T-helper 17 cell (primary cell): ENCODE results near the gene CLNK. TPM values are rescaled to one million over a fixed set of nuclear protein-coding genes. Genes with fewer than 3 reads are reported as not detected.
"Not testable (repeated sequence)": the region's sequence is repeated elsewhere in the genome, so short reads cannot be mapped to it uniquely, and the experiment has no call there.

Experiments
- ATAC-seq: fragments of 150-1000 bp; cut with Tn5 transposase; 2 replicates; pipeline ENCODE4 v1.10.0; 2021; ENCODE audit warnings: mild to moderate bottlenecking, moderate library complexity
- DNase-seq, 3 donors: peaks; one replicate each; pipeline versions ENCODE4 v3.0.0 to v3.0.0-alpha.2; 2020 to 2021
- H3K9me3 ChIP-seq: one replicate; pipeline ENCODE4 v1.7.0; 2013; ENCODE audit warnings: low read length, mild to moderate bottlenecking; ENCODE audit not compliant: control insufficient read depth, poor library complexity, severe bottlenecking
- H3K27ac Mint-ChIP-seq: one replicate; pipeline ENCODE4 v1.8.0; 2022; ENCODE audit warnings: mild to moderate bottlenecking, moderate library complexity, mixed read lengths
- H3K27me3 Mint-ChIP-seq: one replicate; pipeline ENCODE4 v1.8.0; 2022; ENCODE audit warnings: mixed read lengths
- H3K36me3 Mint-ChIP-seq: one replicate; pipeline ENCODE4 v1.8.0; 2022; ENCODE audit warnings: low read depth, mixed read lengths
- H3K4me1 Mint-ChIP-seq: one replicate; pipeline ENCODE4 v1.8.0; 2022; ENCODE audit warnings: mild to moderate bottlenecking, mixed read lengths
- H3K4me3 Mint-ChIP-seq: one replicate; pipeline ENCODE4 v1.8.0; 2022; ENCODE audit warnings: mild to moderate bottlenecking, moderate library complexity, mixed read lengths
- total RNA-seq, 4 donors: library from RNA in 2 of 4; stranded (reverse) in 2 of 4; gene quantifications; one replicate each; pipeline ENCODE4 v1.2.3 and lab custom pipeline; 2022 to 2026

CLNK gene
- total RNA-seq, 2 donors from 2014 or later: 0.12 to 0.39 TPM

DNA sequence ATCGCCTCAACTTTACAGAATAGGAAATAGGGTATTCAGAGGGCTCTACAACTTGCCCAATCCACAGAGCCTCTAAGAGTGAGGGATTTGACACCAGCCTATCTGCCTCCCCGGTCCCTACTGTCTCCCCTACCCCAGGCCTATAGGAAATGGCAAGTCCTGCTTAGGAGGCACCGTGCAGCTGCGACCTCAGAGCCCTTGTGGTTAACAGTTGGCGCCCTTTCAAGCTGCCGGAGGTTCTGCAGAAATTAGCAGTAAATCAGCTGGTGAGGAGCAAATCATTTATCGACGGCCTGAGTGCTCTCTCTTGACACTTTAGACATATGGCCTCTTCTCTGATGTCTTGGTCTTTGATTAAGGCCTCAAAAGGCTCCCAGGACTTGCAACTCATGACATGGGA is 96.9 kb downstream of the CLNK start:
- Mint-ChIP-seq H3K27ac (no peak overlapping the region), H3K4me3 (no peak overlapping the region), H3K4me1 (peaks cover 13% of the 10 kb centered on the region), H3K27me3 (peaks cover 24% of the 10 kb centered on the region), H3K36me3 (peaks cover 2% of the 10 kb centered on the region)
- DNase-seq (no peak), ATAC-seq (no peak)
- H3K9me3 ChIP-seq: no peaks in the 10 kb centered on the region

DNA sequence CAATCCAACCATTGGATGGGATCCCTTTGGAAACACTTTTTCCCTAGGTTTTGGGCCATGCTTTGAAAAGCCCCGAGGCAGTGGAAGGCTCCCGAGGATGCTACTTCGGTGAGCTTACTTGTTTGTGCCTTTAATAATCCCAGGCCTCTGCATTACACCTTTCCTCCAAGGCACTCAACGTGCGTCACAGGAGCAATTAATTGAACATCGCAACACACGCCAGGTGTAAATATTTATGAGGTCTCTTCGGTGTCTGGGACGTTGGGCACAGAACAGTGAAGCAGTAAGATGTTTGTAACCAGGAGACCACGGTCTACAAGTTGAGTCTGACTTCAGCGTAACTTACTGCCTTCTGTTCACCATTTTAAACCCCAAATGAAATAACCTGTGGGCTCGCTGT is 97.3 kb downstream of the CLNK start:
- peaks cover under 1% of the 10 kb centered on the region for H3K36me3 Mint-ChIP-seq
- no peak for DNase-seq
- no peak overlapping the region for H3K4me3 Mint-ChIP-seq
- ATAC-seq: no peak
- peaks cover 13% of the 10 kb centered on the region for H3K4me1 Mint-ChIP-seq
- H3K27ac Mint-ChIP-seq: no peak overlapping the region
- H3K9me3 ChIP-seq: no peaks in the 10 kb centered on the region
- peaks cover 21% of the 10 kb centered on the region for H3K27me3 Mint-ChIP-seq

- peak overlapping the region; percentile 49 for H3K4me3 Mint-ChIP-seq
- H3K36me3 Mint-ChIP-seq: no peaks in the 10 kb centered on the region
- H3K27ac Mint-ChIP-seq: peak overlapping the region; percentile 32
- no peaks in the 10 kb centered on the region for H3K9me3 ChIP-seq
- ATAC-seq (no peak), DNase-seq (no peak)
- H3K27me3 Mint-ChIP-seq: peaks cover 15% of the 10 kb centered on the region
- peaks cover 9% of the 10 kb centered on the region for H3K4me1 Mint-ChIP-seq
These were observed 100.5 kb downstream of the CLNK start for GRCh38 chr4:10584042-10584441.

DNA sequence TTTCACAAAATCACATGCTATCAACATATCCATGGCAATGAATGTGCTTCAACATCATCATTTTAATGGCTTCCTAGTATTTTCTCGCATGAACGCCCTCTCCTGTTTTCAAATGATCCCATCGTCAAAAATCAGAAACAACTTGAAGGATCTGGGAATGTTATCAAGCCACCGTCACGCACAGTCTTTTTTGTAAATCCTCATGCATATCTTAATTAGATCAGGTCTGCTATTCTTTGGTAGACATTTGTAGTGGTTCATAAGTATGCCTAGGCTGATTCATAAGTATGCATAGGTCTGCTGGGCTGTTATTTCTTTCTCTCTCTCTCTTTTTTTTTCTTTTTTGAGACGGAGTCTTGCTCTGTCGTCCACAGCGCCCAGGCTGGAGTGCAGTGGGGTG is 101.6 kb downstream of the CLNK start:
- no peak overlapping the region for H3K4me3 Mint-ChIP-seq
- peaks cover 15% of the 10 kb centered on the region for H3K27me3 Mint-ChIP-seq
- no peaks in the 10 kb centered on the region for H3K36me3 Mint-ChIP-seq
- H3K4me1 Mint-ChIP-seq: peaks cover 9% of the 10 kb centered on the region
- DNase-seq (no peak), ATAC-seq (no peak)
- H3K9me3 ChIP-seq: no peaks in the 10 kb centered on the region
- no peak overlapping the region for H3K27ac Mint-ChIP-seq

- H3K9me3 ChIP-seq: no peaks in the 10 kb centered on the region
- DNase-seq (no peak), ATAC-seq (no peak)
- no peaks in the 10 kb centered on the region for H3K36me3 Mint-ChIP-seq
- H3K4me3 Mint-ChIP-seq: no peak overlapping the region
- peaks cover 11% of the 10 kb centered on the region for H3K27me3 Mint-ChIP-seq
- H3K27ac Mint-ChIP-seq: no peak overlapping the region
- H3K4me1 Mint-ChIP-seq: peaks cover 9% of the 10 kb centered on the region
These were observed 102.4 kb downstream of the CLNK start for GRCh38 chr4:10582059-10582686.

GRCh38 chr4:10581022-10581421 is 103.5 kb downstream of the CLNK start:
- Mint-ChIP-seq H3K27me3 (peaks cover 14% of the 10 kb centered on the region), H3K36me3 (no peaks in the 10 kb centered on the region), H3K4me3 (no peak overlapping the region), H3K4me1 (peaks cover 9% of the 10 kb centered on the region), H3K27ac (no peak overlapping the region)
- DNase-seq: no peak
- ATAC-seq: no peak
- no peaks in the 10 kb centered on the region for H3K9me3 ChIP-seq

GRCh38 chr4:10579648-10580047 is 104.9 kb downstream of the CLNK start:
- Mint-ChIP-seq H3K4me3 (no peak overlapping the region), H3K27me3 (peaks cover 22% of the 10 kb centered on the region), H3K4me1 (peaks cover 6% of the 10 kb centered on the region), H3K27ac (no peak overlapping the region), H3K36me3 (no peaks in the 10 kb centered on the region)
- ATAC-seq (no peak), DNase-seq (no peak)
- H3K9me3 ChIP-seq: no peaks in the 10 kb centered on the region

- H3K4me3 Mint-ChIP-seq: no peak overlapping the region
These were observed 106.8 kb downstream of the CLNK start for GRCh38 chr4:10577508-10578426.

GRCh38 chr4:10577018-10577417 is 107.5 kb downstream of the CLNK start:
- H3K9me3 ChIP-seq: no peaks in the 10 kb centered on the region
- no peak for ATAC-seq
- no peak for DNase-seq
- Mint-ChIP-seq H3K27ac (peak overlapping the region; percentile 37), H3K4me1 (peaks cover 2% of the 10 kb centered on the region), H3K36me3 (peaks cover 3% of the 10 kb centered on the region), H3K4me3 (no peak overlapping the region), H3K27me3 (peaks cover 27% of the 10 kb centered on the region)

More at GRCh38 chr4:10577508-10578426, 106.8 kb downstream of the CLNK start:
- H3K27ac Mint-ChIP-seq: peak overlapping the region; percentile 37
- DNase-seq (no peak), ATAC-seq (no peak)
- peaks cover 2% of the 10 kb centered on the region for H3K4me1 Mint-ChIP-seq
- peaks cover 28% of the 10 kb centered on the region for H3K27me3 Mint-ChIP-seq
- peaks cover 3% of the 10 kb centered on the region for H3K36me3 Mint-ChIP-seq
- no peaks in the 10 kb centered on the region for H3K9me3 ChIP-seq

GRCh38 chr4:10576236-10576635 is 108.3 kb downstream of the CLNK start:
- Mint-ChIP-seq H3K36me3 (peaks cover 3% of the 10 kb centered on the region), H3K27me3 (peaks cover 27% of the 10 kb centered on the region), H3K4me1 (peaks cover 2% of the 10 kb centered on the region), H3K4me3 (no peak overlapping the region), H3K27ac (no peak overlapping the region)
- ATAC-seq (no peak), DNase-seq (no peak)
- H3K9me3 ChIP-seq: no peaks in the 10 kb centered on the region

DNA sequence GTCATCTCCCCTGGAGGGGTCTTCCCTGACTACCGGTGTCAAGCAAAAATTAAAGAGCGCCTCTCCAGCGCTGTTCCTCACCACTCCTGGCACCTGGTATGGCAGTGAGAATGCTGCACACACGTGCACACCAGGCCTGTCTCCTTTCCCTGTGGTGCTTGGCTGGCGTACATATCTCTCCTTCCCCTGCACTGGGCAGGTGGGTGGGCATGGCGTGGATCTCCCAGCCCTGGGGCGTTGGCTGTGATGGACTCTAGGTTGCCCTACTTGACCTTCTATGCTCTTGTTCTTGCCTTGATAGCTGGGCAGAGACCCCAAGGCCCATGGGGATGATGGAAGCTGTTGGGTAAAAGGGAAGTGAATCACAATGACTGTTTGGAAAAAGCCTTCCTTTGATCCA is 109.2 kb downstream of the CLNK start:
- ATAC-seq (no peak), DNase-seq (no peak)
- Mint-ChIP-seq H3K27me3 (peaks cover 27% of the 10 kb centered on the region), H3K27ac (no peak overlapping the region), H3K36me3 (peaks cover 3% of the 10 kb centered on the region), H3K4me1 (peaks cover 2% of the 10 kb centered on the region), H3K4me3 (no peak overlapping the region)
- H3K9me3 ChIP-seq: no peaks in the 10 kb centered on the region

- peaks cover 28% of the 10 kb centered on the region for H3K27me3 Mint-ChIP-seq
- not testable (repeated sequence) for H3K36me3 Mint-ChIP-seq, H3K4me3 Mint-ChIP-seq, DNase-seq, ATAC-seq, H3K4me1 Mint-ChIP-seq, H3K27ac Mint-ChIP-seq, H3K9me3 ChIP-seq
These were observed 110.0 kb downstream of the CLNK start for GRCh38 chr4:10574553-10574952.

DNA sequence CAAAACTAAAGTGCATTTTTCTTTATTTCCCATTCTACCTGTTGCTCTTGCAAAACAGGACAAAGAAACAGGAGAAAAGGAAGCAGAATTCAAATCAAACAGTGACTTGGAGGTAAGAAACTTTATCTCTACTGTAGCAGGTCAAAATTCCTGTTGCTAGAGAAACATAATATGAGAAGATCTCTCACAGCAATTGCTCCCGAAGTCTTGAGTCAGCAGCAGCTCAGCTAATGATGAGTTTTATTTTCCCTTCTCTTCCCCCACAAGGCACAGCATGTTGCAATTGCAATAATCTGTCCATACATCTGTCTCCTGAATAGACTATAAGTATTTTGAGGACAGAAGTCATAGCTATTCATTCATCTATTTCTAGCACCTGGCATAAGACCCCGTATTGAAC is 112.7 kb downstream of the CLNK start:
- no peaks in the 10 kb centered on the region for H3K9me3 ChIP-seq
- Mint-ChIP-seq H3K4me1 (peaks cover 5% of the 10 kb centered on the region), H3K4me3 (no peak overlapping the region), H3K27ac (no peak overlapping the region), H3K27me3 (peaks cover 28% of the 10 kb centered on the region), H3K36me3 (peaks cover 3% of the 10 kb centered on the region)
- ATAC-seq: no peak
- DNase-seq: no peak
